Measurements from ENCODE around the gene RBSN.

RBSN gene

DNA sequence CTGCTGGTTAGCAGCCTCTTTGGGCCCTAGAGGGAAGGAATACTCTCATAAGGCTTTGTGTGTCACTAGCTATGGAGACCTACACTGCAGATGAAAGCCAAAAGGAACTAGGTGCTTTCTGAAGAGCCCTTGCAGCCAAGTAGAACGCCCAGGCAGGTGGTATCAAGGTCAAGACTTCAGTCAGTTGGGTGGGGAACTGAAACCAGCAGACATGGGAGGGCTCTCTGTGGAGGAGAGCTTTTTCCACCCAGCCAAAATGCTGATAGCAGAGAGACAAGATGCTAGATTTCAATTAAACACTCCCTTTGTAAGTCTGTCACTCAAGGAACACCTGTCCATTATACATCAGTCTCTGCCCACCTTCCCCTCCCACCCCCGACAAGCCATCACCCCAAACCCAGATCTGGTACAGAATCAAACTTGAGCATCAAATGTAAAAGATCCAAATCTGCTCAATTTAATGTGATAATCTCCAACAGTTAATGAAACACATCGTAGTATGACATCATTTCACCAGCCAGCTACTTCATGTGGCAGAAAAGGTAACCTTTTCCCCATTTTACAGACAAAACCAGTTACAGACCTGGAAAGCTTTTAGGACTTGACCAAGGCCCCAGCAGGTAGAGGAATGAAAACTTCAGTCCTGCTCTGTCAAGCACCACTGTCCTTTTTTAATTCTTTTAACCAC lies 48.4 kb downstream of the RBSN start:
- intact Hi-C loops (cut with DNase I; ENCODE audit: low total_unique reads) = loop anchor here (10.0 kb wide), 1 partner anchor 126 kb away; no protein-coding TSS in a partner anchor
- Histone ChIP-seq H3K9me3 (no peaks in the 10 kb centered on the region), H3K27ac (no peak overlapping the region), H3K27me3 (no peaks in the 10 kb centered on the region), H3K36me3 (peaks cover 54 to 79% (median 66%) of the 10 kb centered on the region in 3 donors), H3K4me3 (no peak overlapping the region), H3K4me1 (no peaks in the 10 kb centered on the region)
- no peak for DNase-seq
- TF ChIP-seq, protein P1, sequence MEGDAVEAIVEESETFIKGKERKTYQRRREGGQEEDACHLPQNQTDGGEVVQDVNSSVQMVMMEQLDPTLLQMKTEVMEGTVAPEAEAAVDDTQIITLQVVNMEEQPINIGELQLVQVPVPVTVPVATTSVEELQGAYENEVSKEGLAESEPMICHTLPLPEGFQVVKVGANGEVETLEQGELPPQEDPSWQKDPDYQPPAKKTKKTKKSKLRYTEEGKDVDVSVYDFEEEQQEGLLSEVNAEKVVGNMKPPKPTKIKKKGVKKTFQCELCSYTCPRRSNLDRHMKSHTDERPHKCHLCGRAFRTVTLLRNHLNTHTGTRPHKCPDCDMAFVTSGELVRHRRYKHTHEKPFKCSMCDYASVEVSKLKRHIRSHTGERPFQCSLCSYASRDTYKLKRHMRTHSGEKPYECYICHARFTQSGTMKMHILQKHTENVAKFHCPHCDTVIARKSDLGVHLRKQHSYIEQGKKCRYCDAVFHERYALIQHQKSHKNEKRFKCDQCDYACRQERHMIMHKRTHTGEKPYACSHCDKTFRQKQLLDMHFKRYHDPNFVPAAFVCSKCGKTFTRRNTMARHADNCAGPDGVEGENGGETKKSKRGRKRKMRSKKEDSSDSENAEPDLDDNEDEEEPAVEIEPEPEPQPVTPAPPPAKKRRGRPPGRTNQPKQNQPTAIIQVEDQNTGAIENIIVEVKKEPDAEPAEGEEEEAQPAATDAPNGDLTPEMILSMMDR (IDR thresholded peaks at IDR 0.05) = no peak

DNA sequence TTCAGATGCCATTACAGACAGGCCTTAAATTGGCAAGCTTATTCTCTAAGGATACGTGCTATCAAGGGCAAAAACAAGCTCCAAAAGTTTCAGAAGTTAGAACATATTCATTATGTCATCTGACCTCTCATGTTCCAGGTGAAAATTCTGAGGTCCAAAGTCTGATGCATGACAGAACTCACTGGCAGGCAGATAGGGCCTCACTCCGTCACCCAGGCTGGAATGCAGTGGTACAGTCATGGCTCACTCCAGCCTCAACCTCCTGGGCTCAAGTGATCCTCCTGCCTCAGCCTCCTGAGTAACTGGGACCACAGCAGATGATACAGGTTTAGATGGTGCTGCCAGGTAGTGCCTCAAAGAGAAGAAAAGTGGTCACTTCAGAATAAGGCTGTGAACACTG lies 49.4 kb downstream of the RBSN start:
- no peak overlapping the region for H3K4me3 ChIP-seq
- TF ChIP-seq, protein P1 (IDR thresholded peaks at IDR 0.05) = no peak
- no peaks in the 10 kb centered on the region for H3K27me3 ChIP-seq
- no peaks in the 10 kb centered on the region for H3K4me1 ChIP-seq
- no peak for DNase-seq
- intact Hi-C loops (cut with DNase I; ENCODE audit: low total_unique reads) = no loop called here
- peaks cover 55 to 89% (median 74%) of the 10 kb centered on the region in 3 donors for H3K36me3 ChIP-seq
- H3K9me3 ChIP-seq = no peaks in the 10 kb centered on the region
- no peak overlapping the region for H3K27ac ChIP-seq

DNA sequence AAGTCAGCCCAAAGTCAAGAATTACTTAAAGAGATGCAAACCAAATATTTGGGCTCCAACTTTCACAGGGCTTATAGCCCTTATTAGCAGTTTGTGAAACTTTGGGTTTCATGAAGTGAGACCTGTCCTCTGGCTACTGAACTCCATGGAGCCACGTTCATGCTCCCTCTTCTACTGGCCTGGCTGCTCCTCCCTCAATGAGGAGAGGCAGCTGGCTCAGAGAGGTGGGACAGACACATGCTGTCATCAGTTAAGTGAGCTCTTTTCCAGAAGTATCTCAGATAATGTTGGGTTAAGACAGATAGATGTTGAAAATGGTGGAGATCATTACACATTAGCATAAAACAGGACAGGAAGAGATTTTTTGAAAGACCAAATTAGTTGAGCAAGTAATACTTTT lies 53.3 kb downstream of the RBSN start:
- peaks cover 68 to 100% (median 89%) of the 10 kb centered on the region in 3 donors for H3K36me3 ChIP-seq
- intact Hi-C loops (cut with DNase I; ENCODE audit: low total_unique reads) = no loop called here

DNA sequence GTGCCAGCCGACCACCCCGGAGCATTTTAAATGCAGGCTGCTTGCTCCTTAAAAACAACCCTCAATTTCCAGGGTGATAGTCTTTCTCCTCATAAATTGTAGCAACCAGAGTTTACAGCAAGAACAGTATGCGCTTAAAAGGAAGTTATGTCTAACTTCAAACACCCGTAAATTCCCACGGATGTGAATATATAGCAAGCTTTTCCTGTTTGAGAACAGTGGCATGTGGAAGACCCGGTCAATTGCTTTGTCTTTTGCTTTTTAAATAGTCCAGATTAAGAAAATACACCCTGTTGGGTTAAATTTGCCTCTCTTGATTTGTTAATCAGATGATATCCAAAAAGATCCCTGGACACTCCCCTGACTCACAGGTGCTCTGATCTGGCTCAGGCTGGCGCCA lies 54.6 kb downstream of the RBSN start:
- intact Hi-C loops (cut with DNase I; ENCODE audit: low total_unique reads) = no loop called here
- peaks cover 65 to 99% (median 89%) of the 10 kb centered on the region in 3 donors for H3K36me3 ChIP-seq

More for the DNA sequence above, 53.3 kb downstream of the RBSN start:
- H3K4me1 ChIP-seq = no peaks in the 10 kb centered on the region
- no peak for DNase-seq
- H3K4me3 ChIP-seq = no peak overlapping the region
- TF ChIP-seq, protein P1 (IDR thresholded peaks at IDR 0.05) = no peak
- no peak overlapping the region for H3K27ac ChIP-seq
- H3K9me3 ChIP-seq = no peaks in the 10 kb centered on the region
- no peaks in the 10 kb centered on the region for H3K27me3 ChIP-seq

DNA sequence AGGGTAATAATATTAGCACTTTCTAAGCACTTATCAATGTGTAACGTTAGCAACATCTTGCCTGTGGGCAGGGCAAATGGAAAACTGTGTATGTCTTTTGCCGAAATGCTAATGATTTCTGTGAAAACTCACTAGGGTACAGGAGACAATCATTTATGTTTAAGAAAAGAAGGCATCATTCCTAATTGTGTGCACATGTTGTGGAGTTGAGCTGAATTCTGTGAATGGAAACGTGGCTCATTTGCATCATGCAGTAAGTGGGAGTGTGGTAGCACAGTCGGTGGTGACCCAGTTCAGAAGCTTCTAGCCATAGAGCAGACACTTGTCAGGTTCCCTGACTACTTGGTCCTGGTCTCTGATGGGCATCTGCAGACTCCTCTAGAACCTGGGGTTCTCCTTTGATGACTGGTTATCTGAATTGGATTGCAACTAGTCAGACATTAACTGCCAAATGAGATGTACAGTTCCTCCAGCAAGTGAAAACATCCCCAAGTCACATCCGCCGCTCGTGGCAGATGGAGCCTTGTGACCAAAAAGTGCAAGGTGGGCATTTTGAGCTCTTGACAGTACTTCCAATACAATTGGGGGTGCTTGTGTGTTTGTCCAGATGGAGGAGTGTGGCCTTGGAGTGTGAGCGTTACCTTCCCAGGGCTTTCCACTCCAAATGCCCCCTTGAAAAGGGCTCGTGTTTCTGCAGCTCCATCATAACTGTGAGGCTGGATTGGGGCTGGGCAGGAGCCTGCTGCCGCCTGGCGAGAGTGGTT lies 55.4 kb downstream of the RBSN start:
- Histone ChIP-seq H3K27me3 (no peaks in the 10 kb centered on the region), H3K9me3 (no peaks in the 10 kb centered on the region), H3K4me3 (no peak overlapping the region), H3K27ac (no peak overlapping the region), H3K4me1 (no peaks in the 10 kb centered on the region), H3K36me3 (peaks cover 60 to 99% (median 88%) of the 10 kb centered on the region in 3 donors)
- TF ChIP-seq, protein P1 (IDR thresholded peaks at IDR 0.05) = no peak
- no peak for DNase-seq
- intact Hi-C loops (cut with DNase I; ENCODE audit: low total_unique reads) = no loop called here

More for the DNA sequence above, 54.6 kb downstream of the RBSN start:
- no peak overlapping the region for H3K27ac ChIP-seq
- no peak for DNase-seq
- H3K4me3 ChIP-seq = no peak overlapping the region
- no peaks in the 10 kb centered on the region for H3K9me3 ChIP-seq
- H3K27me3 ChIP-seq = no peaks in the 10 kb centered on the region
- TF ChIP-seq, protein P1 (IDR thresholded peaks at IDR 0.05) = no peak
- no peaks in the 10 kb centered on the region for H3K4me1 ChIP-seq
